A673 (cell line): ENCODE results near the gene HERC3.

Experiments used
- CTCF ChIP-seq: fragments of 300-800, 200-600 bp; sonication (generic); conservative IDR thresholded peaks from 2 replicates; pipeline ENCODE4 v1.5.1; 2017; ENCODE audit warnings: low read depth, mild to moderate bottlenecking, antibody characterized with exemption, low read length, moderate library complexity, mixed read lengths
- EZH2 ChIP-seq: fragments of 200-600 bp; sonication (generic); IDR thresholded peaks from 2 replicates; pipeline ENCODE4 v1.6.1; 2017; ENCODE audit warnings: borderline replicate concordance, low read depth, mild to moderate bottlenecking, mixed read lengths, antibody characterized with exemption, low read length; ENCODE audit not compliant: poor library complexity, severe bottlenecking

- no peak for TF ChIP-seq CTCF
- TF ChIP-seq EZH2 = no peak
Observed at GRCh38 chr4:88616275-88617150, 24.2 kb downstream of the HERC3 start.
